Measurements from ENCODE around the gene ZDHHC3.
A peak's percentile ranks its signal among the peaks of the same experiment; 100 is the strongest.

The ZDHHC3 gene

DNA sequence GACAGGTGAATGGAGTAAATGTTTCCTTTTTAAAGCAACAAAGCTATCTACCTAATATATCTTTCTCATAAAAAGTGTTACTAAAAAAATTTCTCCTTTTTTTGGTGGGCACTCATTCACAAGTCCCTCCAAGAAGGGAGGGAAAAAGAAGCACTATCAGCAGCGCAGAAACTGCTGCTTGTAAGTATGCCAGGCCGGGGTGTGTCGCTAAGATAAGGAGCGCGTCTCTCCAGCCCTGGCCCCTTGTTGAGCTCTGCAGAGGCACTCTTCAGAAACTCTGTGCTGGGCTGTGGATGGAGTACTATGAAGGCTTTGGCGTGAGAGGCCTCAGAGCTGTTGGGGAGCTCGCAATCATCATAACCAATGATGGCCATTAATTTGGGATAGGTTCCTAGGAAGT, 49.1 kb downstream of the ZDHHC3 start:
- no peak for DNase-seq

DNA sequence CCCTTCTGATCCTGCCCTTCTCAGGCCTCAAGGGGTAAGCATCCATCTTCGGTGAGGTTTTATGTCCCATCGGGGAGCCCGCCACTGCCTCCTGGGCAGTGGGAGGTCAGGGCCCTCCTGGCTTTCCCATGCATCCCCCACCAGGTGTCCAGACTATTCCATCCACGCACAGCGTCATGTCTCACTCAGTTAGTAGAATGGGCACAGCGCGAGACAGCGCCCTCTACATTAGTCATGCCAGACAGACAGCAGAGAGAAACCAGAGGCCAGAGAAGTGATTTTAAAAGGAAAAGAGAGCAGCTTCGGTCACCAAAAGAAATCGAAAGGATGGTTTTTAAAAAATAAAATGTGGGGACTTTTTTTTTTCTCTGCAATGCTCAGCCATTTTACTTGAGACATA, 49.8 kb downstream of the ZDHHC3 start:
- DNase-seq, result no peak

DNA sequence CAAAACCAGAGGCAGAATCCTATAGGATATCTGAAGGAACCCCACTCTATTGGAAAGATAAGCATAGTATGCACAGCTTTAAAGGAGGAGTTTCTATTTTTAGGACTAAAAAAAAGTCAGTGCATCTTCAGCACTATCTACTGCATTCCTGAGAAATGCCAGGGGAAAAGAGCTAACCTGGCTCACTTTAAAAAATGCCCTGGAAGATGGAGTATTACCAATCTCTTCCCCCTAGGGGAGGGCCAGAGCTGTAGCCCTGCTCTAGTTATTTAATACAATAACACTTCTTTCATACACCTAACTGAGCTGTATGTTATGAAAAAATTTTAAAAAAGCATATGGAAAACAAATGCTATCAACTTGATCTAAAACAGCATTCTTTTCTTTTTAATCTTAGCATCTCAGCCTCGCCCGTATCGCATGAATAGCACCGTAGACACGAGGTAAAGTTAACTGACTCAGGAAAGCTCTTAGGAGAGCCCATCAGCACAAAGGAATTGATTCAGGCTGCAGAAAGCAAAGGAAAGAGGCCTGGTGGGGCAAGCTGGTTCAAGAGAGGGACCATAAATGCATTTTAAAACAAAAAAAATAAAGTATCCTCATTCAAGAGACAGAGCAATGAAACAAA, 51.4 kb downstream of the ZDHHC3 start:
- peak in 1 of 14 donors; percentile 62 for DNase-seq

DNA sequence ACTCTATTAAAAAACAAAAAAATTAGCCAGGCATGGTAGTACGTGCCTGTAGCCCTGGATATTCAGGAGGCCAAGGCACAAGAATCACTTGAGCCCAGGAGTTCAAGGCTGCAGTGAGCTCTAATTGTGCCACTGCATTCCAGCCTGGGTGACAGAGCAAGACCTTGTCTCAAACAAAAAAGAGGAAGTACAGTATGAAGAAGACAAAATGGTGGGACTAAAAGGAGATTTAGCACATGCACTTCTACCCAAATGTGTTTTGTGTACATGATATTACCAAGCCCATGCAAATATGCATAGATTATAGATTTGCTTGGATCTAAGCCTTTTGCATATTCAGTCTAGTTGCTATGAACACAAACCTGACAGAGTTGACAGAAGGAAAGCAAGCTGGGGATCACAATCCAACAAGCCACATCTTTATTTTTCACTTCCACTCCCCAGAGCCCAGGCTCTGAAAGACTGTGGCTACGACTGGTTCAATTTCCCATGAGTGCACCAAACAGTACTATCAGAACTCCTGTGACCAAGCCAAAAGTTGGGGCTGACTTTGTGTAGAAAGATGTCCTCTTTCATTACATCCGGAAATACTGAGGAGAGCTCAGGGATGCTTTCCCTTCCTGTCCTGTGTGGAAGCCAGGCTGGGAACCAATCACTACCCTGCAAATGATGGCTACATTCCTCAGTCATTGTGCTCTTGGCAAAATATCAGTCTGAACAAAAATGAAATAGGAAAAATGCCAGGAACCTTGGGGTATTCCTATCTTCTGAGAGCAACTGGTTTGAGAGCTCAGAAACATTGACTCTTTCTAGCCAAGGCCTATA, 52.1 kb downstream of the ZDHHC3 start:
- peak in 1 of 14 donors; percentile 84 for DNase-seq

DNA sequence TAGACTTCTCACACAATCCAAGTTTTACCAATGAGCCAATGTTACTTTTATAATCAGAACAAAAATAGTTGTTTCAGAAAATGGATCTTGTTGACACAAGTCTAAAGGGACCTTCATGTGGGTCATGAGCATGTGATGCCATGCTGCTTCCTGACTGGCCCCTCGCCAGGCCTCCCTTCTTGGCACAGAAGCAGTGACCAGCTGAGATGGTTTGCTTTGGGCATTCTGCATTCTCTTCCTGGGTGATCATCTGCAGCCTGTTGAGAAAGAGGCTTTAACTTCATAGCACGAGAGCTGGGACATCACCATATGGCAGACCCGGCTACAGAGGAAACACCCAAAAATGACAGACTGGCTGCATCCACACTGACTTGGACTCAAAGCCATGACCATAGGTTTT, 55.9 kb downstream of the ZDHHC3 start:
- DNase-seq, result peak in 1 of 14 donors; percentile 9

DNA sequence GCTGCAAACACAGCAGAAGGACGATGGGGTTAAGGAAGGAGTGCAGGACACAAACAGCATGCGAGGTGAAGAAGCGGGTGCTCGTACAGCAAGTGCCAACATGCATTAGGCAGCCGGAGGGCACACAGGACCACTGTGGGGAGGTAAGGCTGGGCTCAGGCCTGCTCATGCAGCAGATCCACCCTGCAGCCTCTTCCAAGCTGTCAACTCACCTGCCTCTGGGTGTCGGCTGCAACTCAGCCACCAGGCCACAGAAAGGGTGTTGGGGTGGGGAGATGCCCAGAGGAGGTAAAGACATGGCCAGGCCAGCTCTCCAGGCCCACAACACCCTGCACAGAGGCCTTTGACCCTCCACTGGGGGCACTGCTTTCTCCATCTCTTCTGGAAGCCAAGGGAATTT, 57.4 kb downstream of the ZDHHC3 start:
- no peak for DNase-seq

DNA sequence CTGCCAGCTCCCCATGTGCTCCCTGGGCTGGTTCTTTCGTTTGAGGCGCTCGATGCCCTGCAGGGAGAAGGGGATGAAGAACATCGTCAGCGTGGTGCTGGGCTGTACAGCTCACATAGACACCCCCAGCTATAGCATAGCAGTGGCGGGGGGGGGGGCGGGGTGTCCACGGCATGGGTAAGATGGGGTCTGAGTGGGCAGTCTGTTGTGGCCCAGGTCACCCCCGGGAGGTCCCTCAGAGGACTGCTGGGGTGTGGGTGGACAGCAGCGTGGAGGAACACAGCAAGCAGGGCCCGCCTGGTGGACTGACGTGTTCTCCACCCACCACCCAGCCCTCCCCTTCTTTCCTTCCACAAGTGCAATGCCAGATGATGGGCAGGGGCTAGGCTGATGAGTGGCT, 57.9 kb downstream of the ZDHHC3 start:
- no peak for DNase-seq

DNA sequence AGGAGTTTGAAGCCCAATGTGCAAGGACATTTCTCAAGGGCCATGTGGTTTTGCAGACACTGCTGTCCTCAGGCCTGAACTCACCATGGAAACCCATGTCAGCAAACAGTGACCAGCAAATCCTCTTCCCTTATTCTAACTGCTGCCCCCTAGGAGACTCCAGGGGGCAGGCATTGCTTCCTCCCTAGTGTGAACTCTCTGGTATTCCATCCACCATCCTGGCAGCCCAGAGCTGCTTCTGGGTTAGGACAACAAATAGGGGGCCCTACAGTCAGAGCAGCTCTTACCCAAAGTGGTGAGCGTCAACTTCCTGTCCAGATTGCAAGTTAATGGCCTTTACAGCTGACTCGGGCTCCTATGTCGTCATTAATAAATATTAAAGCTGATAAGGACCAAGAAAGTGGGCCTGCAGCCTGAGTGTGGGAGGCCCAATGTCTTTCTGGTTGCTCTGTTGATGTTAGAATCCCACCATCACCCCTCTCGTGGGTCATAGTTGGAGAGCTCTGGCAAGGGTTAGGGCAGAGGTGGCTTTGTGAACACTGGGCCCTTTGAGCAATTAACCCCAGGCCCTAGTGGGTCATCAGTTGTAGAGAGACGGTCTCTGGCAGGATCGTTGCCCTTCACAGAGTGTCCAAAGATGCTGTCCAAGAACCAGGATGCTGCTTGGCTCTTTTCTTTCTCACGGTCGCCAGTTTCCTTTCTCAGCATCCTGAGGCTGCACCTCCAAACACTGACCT, 60.1 kb downstream of the ZDHHC3 start:
- no peak for DNase-seq

DNA sequence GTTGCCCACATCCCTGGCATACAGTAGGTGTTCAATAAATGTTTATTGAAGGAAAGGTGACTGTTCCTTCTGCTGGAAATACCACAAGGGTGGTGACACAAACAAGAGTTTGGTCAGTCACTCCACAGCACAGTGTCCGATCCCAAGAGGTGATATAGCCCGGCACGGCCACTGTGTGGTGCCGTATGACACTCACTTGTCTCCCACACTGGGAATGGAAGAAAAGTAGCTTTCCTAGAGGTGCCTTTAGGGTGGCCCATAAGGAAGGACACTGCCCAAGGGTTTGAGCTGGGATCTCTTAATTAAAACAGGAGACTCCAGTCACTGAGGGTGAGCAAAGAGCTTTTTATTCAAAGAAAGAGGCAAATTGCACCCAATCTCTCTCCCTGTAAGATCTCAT, 61.0 kb downstream of the ZDHHC3 start:
- DNase-seq, result no peak

DNA sequence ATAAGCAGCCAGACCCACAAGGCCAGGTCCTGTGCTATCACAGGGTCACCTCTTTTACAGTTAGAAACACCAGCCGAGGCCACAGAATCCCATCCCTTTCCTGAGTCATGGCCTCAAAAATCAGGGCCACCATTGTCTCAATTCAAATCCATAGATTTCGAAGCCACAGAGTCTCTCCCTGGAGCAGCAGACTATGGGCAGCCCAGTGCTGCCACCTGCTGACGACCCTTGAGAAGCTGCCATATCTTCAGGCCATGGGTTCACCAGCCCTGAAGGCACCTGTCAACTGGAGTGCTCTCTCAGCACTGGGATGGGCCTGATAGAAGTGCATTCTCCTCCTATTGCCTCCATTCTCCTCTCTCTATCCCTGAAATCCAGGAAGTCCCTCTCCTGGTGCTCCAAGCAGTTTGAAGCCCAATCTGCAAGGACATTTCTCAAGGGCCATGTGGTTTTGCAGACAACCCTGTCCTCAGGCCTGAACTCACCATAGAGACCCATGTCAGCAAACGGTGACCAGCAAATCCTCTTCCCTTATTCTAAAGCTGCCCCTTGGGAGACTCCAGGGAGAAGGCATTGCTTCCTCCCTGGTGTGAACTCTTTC, 62.0 kb downstream of the ZDHHC3 start:
- peak in 10 of 14 donors; percentile 1 to 46 (median 17) for DNase-seq

DNA sequence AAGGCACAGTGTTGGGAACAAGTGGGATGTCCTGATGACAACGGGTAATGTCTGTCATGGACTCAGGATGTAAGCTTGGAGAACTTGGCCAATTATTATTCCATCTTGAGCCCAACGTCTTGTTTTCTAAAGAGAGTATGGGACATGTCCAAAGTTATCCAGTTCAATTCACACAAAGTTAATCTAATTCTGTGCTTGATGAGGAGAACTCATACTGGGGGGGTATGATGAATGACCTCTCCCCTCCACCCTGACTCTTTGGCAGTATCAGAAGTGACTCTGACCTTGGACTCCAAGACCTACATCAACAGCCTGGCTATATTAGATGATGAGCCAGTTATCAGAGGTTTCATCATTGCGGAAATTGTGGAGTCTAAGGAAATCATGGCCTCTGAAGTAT, 65.3 kb downstream of the ZDHHC3 start:
- DNase-seq, result no peak

DNA sequence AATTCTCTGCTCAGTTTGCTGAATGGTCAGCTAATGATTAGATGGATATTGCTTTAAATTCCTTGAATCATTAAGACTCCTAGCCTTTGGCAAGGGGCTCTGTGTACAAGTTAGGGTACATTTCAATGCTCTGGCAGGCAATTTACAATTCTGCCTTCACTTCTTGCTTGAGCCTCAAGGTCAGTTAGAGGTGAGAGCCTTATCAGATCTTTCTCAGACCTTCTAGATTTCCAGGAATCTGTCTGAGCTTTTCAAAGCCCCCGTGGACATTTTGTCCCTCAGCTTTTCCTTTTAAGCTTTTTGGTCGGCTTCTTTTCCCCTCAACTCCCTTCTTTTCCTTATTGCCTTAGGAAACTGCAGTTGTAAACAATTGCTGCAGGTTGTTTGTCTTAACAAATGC, 66.9 kb downstream of the ZDHHC3 start:
- no peak for DNase-seq

DNA sequence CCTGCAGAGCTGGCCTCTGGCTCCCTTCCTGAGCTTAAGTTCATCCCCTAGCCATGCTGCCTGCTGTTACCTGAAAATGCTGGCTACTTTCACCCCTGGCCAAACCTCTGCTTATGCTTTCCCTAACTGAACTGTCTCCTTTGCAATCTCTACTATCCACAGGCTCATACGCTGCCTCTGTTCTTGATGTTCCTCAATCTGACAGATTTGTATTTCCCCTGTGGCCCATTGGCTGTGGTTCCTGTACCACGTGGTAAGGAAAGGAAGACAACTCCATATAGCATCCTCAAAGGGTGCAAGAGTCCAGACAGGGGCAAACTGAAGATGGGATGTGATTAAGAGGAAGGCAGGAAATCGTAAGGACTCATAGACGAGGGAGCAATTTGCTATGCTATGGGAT, 68.4 kb downstream of the ZDHHC3 start:
- DNase-seq, result no peak

DNA sequence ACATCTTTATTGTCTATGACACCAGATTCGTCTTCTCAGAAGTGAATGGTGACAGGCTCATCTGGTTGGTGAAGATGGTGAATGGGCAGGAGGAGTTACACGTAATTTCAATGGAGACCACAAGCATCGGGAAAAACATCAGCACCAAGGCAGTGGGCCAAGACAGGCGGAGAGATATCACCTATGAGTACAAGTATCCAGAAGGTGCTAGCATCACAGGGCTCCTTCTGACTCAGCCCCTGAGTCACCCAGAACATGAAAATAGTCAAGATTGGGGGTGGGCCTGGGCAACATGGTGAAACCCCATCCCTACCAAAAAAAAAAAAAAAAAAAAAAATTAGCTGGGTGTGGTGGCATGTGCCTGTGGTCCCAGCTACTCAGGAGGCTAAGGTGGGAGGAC, 69.0 kb downstream of the ZDHHC3 start:
- no peak for DNase-seq

DNA sequence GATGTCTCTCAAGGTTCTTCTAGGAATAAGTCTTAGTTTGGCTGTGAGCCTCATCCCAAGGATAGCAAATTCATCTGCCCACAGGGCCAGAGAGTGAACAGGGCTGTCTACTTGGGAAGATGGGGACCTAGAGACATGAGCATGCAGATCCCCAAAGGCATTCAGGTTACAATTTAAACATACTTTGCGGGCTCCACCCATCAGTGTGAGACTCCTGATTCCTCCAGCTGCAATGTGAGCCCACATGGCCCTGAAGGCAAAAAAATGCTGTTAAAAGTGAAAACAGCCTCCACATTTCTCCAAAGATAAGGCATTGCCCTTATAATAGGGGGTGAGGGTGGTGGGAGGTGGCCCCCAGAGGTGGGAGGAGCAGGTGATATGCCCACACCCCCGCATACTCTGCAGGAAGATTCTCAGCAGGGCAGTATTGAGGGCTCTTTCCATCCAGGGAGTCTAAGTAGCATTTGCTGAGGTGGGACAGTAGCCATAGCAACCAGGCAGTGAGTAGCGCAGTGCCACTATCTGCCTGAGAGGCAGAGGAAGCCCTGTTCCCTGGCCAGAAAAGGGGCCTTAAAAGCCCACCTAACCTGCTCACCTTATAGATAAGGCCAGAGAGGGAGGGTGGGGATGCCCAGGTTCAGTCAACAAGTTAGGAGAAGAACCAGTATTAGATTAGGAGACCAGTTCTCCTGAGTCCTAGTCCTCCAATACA, 70.4 kb downstream of the ZDHHC3 start:
- no peak for DNase-seq

DNA sequence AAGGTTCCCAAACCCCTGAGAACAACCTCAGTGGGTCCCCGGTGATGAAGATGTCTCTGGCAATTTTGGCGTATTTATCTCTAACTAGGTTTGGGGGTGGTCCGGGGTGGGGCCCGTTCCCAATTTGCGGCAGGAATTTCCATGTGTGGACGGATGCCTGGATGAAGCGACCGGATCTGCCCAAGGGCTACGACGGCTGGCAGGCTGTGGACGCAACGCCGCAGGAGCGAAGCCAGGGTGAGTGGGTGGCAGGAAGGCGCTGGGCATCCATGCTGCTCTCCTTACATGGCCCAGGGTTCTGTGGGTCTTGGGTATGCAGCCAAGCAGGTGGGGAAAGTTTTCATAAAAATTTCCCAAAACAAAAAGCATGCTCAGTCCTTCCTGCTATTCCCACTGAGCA, 72.2 kb downstream of the ZDHHC3 start:
- no peak for DNase-seq

DNA sequence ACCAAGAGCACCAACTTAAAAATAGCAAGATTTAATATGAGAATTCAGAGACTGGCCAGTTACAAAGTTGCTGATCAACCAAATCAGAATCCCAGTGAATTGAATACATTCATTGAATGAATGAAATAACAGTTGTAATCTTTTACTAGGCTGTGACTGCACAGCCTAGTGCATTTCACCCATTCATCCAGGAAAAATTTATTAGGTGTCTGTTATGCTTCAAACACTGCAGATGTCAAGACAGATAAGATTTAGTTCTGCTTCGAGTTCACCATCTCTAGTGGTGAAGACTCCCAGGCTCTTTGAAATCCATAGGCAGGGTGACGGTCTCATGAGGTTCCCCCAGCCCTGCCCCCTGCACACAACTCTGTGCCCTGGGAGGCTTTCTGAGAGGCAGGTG, 72.7 kb downstream of the ZDHHC3 start:
- no peak for DNase-seq

DNA sequence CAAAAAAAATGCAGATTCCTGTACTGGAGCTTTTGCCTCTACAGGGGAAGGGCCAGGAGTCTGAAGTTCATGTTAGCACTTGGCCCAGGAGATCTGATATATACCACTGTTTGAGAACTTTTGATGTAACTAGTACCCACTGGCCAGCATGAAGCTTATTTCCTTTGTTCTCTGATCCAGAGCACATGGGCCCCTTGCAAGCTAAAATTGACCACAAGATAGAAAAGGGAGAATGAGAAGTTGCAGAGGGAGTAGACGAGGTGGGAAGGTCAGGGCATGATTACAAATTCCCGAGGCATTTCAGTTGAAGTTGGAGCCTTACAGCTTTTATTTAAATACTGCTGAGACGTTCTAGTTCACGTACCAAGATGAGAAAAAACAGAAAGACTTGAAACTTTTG, 73.3 kb downstream of the ZDHHC3 start:
- no peak for DNase-seq

DNA sequence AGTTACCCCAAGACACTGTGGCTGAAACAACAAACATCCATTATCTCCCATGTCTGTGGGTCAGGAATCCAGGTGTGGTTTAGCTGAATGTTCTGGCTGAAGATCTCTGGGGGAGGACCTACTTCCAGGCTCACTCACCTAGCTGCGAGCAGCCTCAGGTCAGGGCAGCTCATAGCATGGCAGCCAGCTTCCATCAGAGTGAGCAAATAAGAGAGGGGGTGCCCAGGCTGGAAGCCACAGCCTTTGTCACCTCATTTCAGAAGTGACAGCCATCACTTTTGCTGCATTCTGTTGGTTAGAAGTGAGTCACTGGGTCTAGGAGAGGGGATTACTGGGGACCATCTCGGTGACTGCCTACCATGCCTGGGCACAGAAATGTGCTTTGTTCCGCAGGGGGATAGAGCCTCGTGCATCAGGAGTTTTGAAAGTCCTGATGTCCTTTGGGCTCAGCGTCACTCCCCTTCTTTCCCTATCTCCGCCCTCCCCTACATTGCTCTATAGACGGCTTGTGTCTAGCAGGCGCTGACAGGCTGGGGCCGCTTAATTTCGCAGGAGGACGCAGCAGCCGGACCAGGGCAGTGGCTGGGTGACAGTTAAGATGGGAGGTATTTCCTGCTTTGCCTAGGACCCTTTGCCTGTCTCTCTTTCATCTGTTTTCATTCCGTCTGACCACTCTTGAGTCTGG, 76.1 kb downstream of the ZDHHC3 start:
- DNase-seq, result no peak

DNA sequence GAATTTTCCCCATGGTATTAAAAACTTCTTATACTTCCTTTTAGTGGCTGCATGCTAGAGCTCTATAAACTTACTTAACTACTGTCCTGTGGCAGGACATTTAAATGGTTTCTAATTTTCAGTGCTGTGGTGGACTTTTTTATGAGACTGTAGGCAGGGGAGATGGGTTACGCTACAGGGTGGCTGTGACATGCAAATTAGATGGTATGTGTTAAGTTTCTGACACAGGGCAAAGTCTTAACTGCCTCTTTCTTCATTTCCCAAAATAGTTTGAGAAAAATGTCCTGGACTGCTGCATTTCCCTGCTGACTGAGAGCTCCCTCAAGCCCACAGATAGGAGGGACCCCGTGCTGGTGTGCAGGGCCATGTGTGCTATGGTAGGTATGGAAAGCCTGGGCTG, 79.5 kb downstream of the ZDHHC3 start:
- DNase-seq, result no peak

DNA sequence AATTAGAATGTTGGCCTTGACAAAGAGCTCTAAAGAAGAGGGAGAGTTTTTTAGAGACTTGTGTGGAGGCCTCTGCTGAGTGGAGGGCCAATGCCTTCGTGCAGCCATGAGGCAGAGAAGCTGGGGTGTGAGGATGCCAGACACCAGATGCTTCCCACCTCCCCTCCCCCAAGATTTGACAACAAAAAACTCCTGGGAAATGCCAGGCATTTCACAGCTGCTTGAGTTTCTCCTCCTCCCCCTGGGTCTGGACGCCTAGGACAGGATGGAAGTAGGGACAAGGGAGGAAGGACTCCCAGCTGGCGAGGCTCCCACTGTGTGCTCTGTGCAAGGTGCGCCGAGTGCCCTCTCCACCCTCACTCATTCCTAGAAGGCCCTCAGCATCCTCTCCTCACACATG, 81.5 kb downstream of the ZDHHC3 start:
- DNase-seq, result no peak

DNA sequence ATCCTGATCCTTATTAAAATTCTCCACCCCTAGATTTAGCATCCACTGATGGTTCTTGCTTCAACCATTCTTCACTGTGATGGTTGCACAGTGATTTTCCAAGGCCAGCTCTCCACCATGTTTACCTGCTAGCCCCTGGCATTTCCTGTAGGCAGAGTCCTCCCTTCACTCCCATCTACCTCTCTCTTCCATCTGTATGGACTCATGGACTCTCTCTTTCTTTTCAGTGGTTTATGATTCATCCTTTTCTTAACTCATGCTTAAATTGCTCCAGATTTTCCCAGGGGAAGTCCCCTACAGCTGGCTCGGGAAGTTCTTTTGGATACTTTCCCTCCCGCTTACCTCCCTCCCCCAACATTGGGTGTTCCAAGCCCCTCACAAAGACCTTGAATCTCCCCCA, 82.9 kb downstream of the ZDHHC3 start:
- DNase-seq, result no peak
